Activated CD4-positive, alpha-beta T cell treated with anti-CD3 and anti-CD28 coated beads, Interleukin-2, amount 10 ng/mL, durations not matched to agents 24 days and 14 days (primary cell): ENCODE measurements around the gene ADCY7. TPM values are rescaled to one million over a fixed set of nuclear protein-coding genes. Genes with fewer than 3 reads are reported as not detected.

Source experiments
- DNase-seq: peaks from one replicate; pipeline ENCODE4 v3.0.0; 2022
- H3K27ac Mint-ChIP-seq: one replicate; pipeline ENCODE4 v1.8.0; 2022; ENCODE audit warnings: mild to moderate bottlenecking, mixed read lengths
- H3K27me3 Mint-ChIP-seq: one replicate; pipeline ENCODE4 v1.8.0; 2022; ENCODE audit warnings: mixed read lengths
- H3K36me3 Mint-ChIP-seq: one replicate; pipeline ENCODE4 v1.8.0; 2022; ENCODE audit warnings: low read depth, mild to moderate bottlenecking, mixed read lengths
- H3K4me1 Mint-ChIP-seq: one replicate; pipeline ENCODE4 v1.8.0; 2021; ENCODE audit warnings: mixed read lengths
- H3K4me3 Mint-ChIP-seq: one replicate; pipeline ENCODE4 v1.8.0; 2022; ENCODE audit warnings: mild to moderate bottlenecking, moderate library complexity, mixed read lengths
- H3K9me3 Mint-ChIP-seq: one replicate; pipeline ENCODE4 v1.8.0; 2021; ENCODE audit warnings: mixed read lengths
- intact Hi-C: fragments of 100-400 bp; cut with micrococcal nuclease; formaldehyde crosslinking; loops from one replicate; pipeline ENCODE4 v1.15.1; 2023
- total RNA-seq: library from RNA; stranded (reverse); gene quantifications from 2 replicates; pipeline ENCODE4 v1.2.3, GENCODE V29; 2022

ADCY7 gene
- total RNA-seq, 1 donor from 2014 or later: 86.2 TPM

GRCh38 chr16:50306287-50306686, 39.9 kb downstream of the ADCY7 start:
- Mint-ChIP-seq H3K27me3 (no peaks in the 10 kb centered on the region), H3K27ac (no peak overlapping the region), H3K4me3 (no peak overlapping the region), H3K9me3 (no peaks in the 10 kb centered on the region), H3K4me1 (peaks cover 2% of the 10 kb centered on the region), H3K36me3 (peaks cover 33% of the 10 kb centered on the region)
- intact Hi-C loops: no loop called here
- DNase-seq: no peak

GRCh38 chr16:50308237-50308965, 42.0 kb downstream of the ADCY7 start:
- intact Hi-C loops: no loop called here
- Mint-ChIP-seq H3K4me1 (peaks cover 11% of the 10 kb centered on the region), H3K9me3 (no peaks in the 10 kb centered on the region), H3K27ac (no peak overlapping the region), H3K27me3 (no peaks in the 10 kb centered on the region), H3K4me3 (no peak overlapping the region), H3K36me3 (peaks cover 38% of the 10 kb centered on the region)
- no peak for DNase-seq

DNA sequence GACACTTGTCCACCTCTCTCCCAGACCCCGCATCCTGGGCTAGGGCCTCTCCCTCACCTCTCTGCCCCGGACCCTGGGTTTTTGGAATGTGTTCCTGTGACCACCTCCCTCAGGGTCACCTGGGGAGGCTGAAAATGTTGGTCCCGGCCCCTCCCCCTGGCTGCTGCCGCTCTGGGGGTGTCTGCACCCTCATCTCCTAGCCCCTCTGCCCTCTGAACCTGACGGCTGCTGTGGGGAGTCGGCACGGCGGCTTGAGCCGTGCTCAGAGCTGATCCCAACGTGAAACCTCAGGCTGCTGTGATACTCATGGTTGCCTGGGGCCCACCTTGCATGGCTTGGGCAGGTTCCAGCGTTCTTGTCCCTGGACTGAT, 42.8 kb downstream of the ADCY7 start:
- no peak overlapping the region for H3K4me3 Mint-ChIP-seq
- intact Hi-C loops: no loop called here
- no peaks in the 10 kb centered on the region for H3K27me3 Mint-ChIP-seq
- peaks cover 42% of the 10 kb centered on the region for H3K36me3 Mint-ChIP-seq
- no peak for DNase-seq
- no peaks in the 10 kb centered on the region for H3K9me3 Mint-ChIP-seq
- no peak overlapping the region for H3K27ac Mint-ChIP-seq
- H3K4me1 Mint-ChIP-seq: peaks cover 17% of the 10 kb centered on the region

DNA sequence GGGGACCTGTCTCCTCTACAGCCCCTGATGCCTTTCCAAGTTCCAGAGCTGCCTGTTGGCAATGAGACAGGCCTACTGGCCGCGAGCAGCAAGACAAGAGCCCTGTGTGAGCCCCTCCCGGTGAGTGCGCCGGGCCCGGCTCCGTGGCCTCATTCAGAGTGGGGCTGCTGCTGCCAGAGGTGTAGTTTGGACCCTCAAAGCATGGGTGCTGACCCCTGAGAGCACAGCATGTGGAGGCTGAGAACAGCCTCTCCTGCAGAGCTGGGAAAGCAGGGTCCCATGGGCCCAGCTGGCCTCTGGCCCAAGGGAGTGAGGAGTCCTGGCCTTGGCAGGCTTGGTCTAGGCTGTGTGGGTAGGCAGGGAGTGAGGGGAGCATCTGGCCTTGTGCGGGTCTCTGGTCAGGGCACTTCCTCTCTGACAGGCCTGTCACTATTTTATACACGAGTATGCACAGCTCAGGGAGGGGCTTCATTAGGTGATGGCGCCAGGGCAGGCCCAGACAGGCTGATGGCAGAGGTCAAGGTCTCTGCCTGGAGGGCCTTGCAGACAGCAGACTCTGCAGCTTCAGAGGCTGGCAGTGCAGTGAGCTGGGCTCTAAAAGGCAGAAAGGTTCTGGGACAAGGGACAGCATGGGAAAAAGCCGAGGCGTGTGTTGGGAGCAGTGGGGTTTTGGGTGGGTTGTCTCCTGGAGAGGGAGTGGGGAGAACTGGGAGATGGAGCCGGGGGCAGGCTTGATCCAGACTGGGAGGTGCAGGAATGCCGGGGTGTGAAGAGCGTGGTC, 43.4 kb downstream of the ADCY7 start:
- Mint-ChIP-seq H3K9me3 (no peaks in the 10 kb centered on the region), H3K27me3 (no peaks in the 10 kb centered on the region), H3K4me1 (peaks cover 21% of the 10 kb centered on the region), H3K36me3 (peaks cover 46% of the 10 kb centered on the region), H3K27ac (peak overlapping the region; percentile 58), H3K4me3 (no peak overlapping the region)
- intact Hi-C loops: loop anchor here (5.0 kb wide), 1 partner anchor 32 kb away; no protein-coding TSS in a partner anchor
- DNase-seq: no peak

DNA sequence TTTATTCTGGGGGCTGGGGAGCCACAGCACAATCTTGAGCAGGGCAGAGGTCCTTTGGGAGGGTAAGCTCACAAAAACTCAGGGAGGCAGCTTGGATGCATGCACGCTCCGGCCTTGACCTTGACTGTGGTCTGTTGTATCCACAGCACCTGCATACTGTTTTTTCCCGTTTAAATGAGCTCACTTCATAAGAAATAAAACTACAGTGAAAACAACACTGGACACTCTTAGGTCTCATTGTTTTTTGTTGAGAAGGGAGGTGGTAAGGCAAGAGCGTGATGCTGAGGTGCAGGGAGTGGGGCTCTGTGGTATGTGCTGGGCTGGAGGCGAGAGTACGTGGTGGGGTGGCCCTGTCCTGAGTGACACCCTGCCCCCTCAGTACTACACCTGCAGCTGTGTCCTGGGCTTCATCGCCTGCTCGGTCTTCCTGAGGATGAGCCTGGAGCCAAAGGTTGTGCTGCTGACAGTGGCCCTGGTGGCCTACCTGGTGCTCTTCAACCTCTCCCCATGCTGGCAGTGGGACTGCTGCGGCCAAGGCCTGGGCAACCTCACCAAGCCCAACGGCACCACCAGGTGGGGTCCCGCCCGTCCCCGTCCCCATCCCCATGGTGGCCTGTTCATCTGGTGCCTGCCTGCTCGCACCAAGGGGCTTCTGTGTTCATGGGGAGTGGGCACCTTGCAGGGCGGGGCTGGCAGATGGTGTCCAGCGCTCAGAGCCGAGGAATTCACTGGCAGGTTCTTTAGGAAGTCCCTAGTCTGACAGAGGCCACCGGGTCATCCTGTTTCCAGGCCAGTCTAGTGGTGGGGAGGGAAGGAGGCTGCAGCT, 44.2 kb downstream of the ADCY7 start:
- intact Hi-C loops: loop anchor here (5.0 kb wide), 1 partner anchor 33 kb away; no protein-coding TSS in a partner anchor
- H3K9me3 Mint-ChIP-seq: no peaks in the 10 kb centered on the region
- H3K36me3 Mint-ChIP-seq: peaks cover 54% of the 10 kb centered on the region
- H3K4me3 Mint-ChIP-seq: no peak overlapping the region
- peak overlapping the region; percentile 58 for H3K27ac Mint-ChIP-seq
- H3K27me3 Mint-ChIP-seq: no peaks in the 10 kb centered on the region
- no peak for DNase-seq
- H3K4me1 Mint-ChIP-seq: peaks cover 22% of the 10 kb centered on the region

DNA sequence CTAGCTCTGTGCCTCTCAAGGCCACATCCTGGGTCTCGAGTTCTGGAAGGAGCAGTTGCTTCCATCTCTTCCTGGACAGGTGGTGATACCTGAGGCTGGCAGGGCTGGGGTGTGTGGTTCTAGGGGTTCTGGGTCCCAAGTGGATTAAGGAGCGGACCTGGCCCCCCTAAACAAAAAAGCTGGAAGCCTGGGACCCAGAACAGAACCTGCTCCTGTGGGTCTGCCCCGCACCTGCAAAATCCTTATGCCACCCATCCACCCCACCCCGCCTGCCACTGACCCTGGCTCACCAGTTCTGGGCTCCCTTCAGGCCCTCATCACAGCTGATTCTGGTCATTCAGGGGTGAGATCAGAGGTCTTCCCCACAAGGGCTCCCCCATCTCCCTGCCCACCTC, 44.8 kb downstream of the ADCY7 start:
- Mint-ChIP-seq H3K9me3 (no peaks in the 10 kb centered on the region), H3K4me1 (peaks cover 22% of the 10 kb centered on the region), H3K36me3 (peaks cover 58% of the 10 kb centered on the region), H3K27me3 (no peaks in the 10 kb centered on the region), H3K27ac (no peak overlapping the region), H3K4me3 (no peak overlapping the region)
- intact Hi-C loops: loop anchor here (5.0 kb wide), 1 partner anchor 34 kb away; no protein-coding TSS in a partner anchor
- DNase-seq: no peak

GRCh38 chr16:50311891-50312501, 45.6 kb downstream of the ADCY7 start:
- Mint-ChIP-seq H3K27me3 (no peaks in the 10 kb centered on the region), H3K27ac (no peak overlapping the region), H3K4me3 (no peak overlapping the region), H3K9me3 (no peaks in the 10 kb centered on the region), H3K36me3 (peaks cover 62% of the 10 kb centered on the region), H3K4me1 (peaks cover 22% of the 10 kb centered on the region)
- intact Hi-C loops: loop anchor here (5.0 kb wide), 1 partner anchor 35 kb away; no protein-coding TSS in a partner anchor
- DNase-seq: no peak

DNA sequence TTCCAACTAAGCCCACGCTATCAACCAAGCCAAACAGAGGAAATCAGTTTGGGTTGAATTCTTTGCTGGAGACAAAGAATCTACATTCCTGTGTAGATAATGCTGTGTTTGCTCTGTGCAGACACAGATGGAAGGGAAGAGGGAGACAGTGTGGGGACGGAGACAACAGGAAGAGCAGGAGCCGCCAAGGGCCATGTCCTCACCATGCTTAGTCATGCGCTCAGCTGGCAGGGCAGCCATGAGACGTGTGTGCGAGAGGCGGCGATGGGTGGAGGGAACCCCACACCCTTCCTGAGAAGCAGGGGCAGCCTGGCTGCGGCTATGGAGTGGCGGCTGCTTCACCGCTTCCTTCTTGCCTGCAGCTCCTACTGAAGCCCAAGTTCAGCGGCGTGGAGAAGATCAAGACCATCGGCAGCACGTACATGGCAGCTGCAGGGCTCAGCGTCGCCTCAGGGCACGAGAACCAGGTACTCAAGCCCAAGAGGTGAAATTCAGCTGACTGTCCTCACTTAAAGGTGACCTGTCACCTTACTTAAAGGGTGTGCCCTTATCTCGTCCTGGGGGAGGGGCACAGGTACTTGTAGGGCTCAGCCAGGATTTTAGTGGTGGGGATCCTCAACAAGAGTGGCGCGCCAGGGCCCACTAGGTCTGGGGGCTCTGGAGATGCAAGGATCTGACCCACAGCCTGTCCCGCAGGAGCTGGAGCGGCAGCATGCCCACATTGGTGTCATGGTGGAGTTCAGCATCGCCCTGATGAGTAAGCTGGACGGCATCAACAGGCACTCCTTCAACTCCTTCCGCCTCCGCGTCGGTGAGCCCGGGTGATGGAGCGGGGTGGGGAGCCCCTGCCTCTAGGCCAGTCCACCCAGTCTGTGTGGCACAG, 47.5 kb downstream of the ADCY7 start:
- Mint-ChIP-seq H3K4me3 (peak overlapping the region; percentile 66), H3K27ac (peak overlapping the region; percentile 92), H3K4me1 (peaks cover 22% of the 10 kb centered on the region), H3K9me3 (no peaks in the 10 kb centered on the region), H3K27me3 (no peaks in the 10 kb centered on the region), H3K36me3 (peaks cover 69% of the 10 kb centered on the region)
- DNase-seq: peak; percentile 87
- intact Hi-C loops: loop anchor here (5.0 kb wide), 1 partner anchor 37 kb away; no protein-coding TSS in a partner anchor

GRCh38 chr16:50314665-50315064, 48.3 kb downstream of the ADCY7 start:
- intact Hi-C loops: loop anchor here (5.0 kb wide), 1 partner anchor 37 kb away; no protein-coding TSS in a partner anchor
- peaks cover 22% of the 10 kb centered on the region for H3K4me1 Mint-ChIP-seq
- H3K9me3 Mint-ChIP-seq: no peaks in the 10 kb centered on the region
- peak overlapping the region; percentile 55 for H3K27ac Mint-ChIP-seq
- no peak for DNase-seq
- H3K27me3 Mint-ChIP-seq: no peaks in the 10 kb centered on the region
- H3K36me3 Mint-ChIP-seq: peaks cover 72% of the 10 kb centered on the region
- no peak overlapping the region for H3K4me3 Mint-ChIP-seq

DNA sequence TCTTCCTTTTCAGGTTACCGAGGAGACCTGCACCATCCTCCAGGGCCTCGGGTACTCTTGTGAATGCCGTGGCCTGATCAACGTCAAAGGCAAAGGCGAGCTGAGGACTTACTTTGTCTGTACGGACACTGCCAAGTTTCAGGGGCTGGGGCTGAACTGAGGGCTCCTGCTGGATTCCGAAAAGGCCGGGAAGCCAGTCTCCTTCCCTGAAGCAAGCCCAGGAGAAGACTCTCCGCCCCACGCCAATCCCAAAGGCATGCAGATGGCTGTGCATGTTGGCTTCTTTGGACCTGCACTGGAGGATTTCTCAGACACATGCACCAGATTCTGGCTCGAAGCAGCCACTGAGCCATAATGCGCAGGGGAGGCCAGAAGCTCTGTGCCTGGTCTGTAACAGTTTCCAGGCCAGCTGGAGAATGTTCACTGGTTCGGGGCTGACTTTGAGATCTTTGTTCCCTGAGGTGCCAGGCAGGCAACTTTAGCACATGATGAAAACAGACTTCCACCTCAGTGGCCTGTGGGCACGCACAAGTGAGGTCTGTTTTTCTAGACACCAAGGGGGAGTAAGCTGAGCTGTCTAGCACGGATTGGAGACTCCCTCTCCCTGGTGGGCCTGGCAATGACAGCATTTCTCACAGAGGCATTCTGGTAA, 49.1 kb downstream of the ADCY7 start:
- DNase-seq: no peak
- Mint-ChIP-seq H3K27me3 (no peaks in the 10 kb centered on the region), H3K9me3 (no peaks in the 10 kb centered on the region), H3K4me1 (peaks cover 22% of the 10 kb centered on the region), H3K27ac (peak overlapping the region; percentile 55), H3K36me3 (peaks cover 70% of the 10 kb centered on the region), H3K4me3 (no peak overlapping the region)
- intact Hi-C loops: no loop called here

DNA sequence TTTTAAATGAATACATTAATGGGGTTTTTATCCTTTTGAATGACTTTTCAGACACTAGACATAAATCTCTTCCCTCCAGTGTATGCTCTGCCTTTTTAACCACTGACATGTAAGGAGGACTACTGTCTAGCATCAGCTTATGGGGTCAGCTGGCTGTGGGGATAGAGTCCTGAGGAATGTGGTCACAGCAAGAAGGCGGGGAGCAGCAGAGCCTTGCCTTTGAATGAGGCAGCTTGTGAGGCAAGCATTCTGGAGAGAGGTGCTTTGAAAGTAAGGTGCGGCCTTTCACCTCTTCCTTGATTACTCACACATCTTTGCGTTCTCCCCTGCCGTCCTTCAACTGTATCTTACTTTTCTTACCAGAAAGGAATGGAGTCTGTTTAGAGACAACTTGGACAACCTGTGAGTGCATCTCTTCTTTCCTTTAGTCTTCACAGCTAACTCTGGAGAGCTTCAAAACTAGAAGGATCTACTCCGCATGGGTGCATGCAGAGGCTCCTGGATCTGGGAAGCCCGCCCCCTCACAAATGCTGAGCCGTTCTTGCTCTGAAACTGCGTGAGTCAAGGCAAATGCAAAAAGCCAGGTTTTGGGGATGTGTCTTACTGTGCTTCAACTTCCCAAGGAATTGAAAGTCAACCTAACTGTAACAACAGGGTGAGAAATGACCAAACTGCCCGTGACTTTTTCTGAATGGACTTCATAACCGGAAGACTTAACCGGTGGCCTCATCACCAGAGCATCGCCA, 49.9 kb downstream of the ADCY7 start:
- no peak overlapping the region for H3K4me3 Mint-ChIP-seq
- intact Hi-C loops: no loop called here
- DNase-seq: no peak
- H3K9me3 Mint-ChIP-seq: no peaks in the 10 kb centered on the region
- H3K27ac Mint-ChIP-seq: peak overlapping the region; percentile 51
- H3K27me3 Mint-ChIP-seq: no peaks in the 10 kb centered on the region
- peaks cover 76% of the 10 kb centered on the region for H3K36me3 Mint-ChIP-seq
- H3K4me1 Mint-ChIP-seq: peaks cover 24% of the 10 kb centered on the region
